AG04449 (cell line): ENCODE measurements around the gene ADO.
"Not testable (repeated sequence)": the region's sequence is repeated elsewhere in the genome, so short reads cannot be mapped to it uniquely, and the experiment has no call there.

Source experiments
- CTCF ChIA-PET: fragments of 350-600 bp; formaldehyde crosslinking; extraction: SDS; loops from one replicate; lab custom pipeline; 2021; ENCODE audit warnings: antibody characterized with exemption; lab: Yijun Ruan, JAX
- POLR2A ChIA-PET: fragments of 400-600, 350-600 bp; formaldehyde crosslinking; extraction: SDS; loops from one replicate; lab custom pipeline; 2020; ENCODE audit warnings: antibody characterized with exemption, inconsistent platforms; lab: Yijun Ruan, JAX
- DNase-seq: peaks from one replicate; pipeline ENCODE4 v3.0.0-alpha.2; 2010; ENCODE audit warnings: low read depth, low spot score
- H3K4me3 ChIP-seq: 2 replicates; pipeline ENCODE4 v1.5.1; 2011; ENCODE audit warnings: low read depth, mild to moderate bottlenecking, control low read depth, low read length
- CTCF ChIP-seq: IDR thresholded peaks from one replicate; pipeline ENCODE4 v1.5.1; 2011; ENCODE audit warnings: mild to moderate bottlenecking, moderate library complexity, low read length, control low read depth, inconsistent platforms; ENCODE audit not compliant: insufficient read depth; ENCODE audit errors: missing control alignments

The ADO gene

GRCh38 chr10:62772186-62772974 is 32.1 kb upstream of the ADO start:
- CTCF ChIA-PET, result interaction anchor here (1.2 kb wide), 1 partner anchor 84 kb away, joined by 3 read pairs; no protein-coding TSS in a partner anchor
- no peak for TF ChIP-seq CTCF
- no peak overlapping the region for H3K4me3 ChIP-seq
- DNase-seq, result peak; percentile 7
- POLR2A ChIA-PET, result interaction anchor here (0.5 kb wide), 1 partner anchor 9 kb away, joined by 3 read pairs; no protein-coding TSS in a partner anchor

GRCh38 chr10:62778125-62778524 is 26.4 kb upstream of the ADO start:
- ChIA-PET POLR2A (no interaction called here), CTCF (no interaction called here)
- TF ChIP-seq CTCF, result no peak

DNA sequence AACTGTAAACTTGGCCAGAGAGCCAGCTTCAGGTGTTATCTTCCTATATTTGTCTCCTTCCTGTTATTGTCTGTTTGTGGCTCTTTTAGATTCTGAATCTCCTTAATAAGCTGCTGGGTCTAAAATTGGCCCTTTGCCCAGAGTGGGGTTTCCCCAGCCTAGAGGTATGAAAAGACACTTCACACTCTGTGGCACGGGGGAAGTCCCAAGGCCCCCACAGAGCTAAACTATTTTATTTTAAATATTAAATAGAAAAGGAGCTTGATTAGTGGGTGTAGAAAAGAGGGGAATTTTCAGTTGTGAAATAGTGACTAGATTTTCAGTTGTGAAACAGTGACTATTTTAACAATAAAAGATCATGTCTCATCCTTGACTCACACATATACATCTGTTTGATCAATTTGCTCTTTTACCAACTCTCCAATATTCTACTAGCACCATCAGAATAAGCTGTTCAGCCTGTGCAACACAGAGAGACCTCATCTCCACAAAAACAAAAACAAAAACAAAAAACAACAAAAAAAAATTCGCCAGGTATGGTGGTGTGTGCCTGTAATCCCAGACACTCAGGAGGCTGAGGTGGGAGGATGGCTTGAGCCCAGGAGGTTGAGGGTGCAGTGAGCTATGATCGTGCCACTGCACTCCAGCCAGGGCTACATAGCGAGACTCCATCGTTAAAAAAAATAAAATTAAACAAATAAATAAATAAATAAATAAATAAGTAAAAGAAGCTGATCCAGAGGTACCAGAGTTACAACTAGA is 24.9 kb upstream of the ADO start:
- CTCF ChIA-PET, result no interaction called here
- TF ChIP-seq CTCF, result no peak
- no peak overlapping the region for H3K4me3 ChIP-seq
- no peak for DNase-seq
- POLR2A ChIA-PET, result no interaction called here

More at GRCh38 chr10:62778125-62778524, 26.4 kb upstream of the ADO start:
- H3K4me3 ChIP-seq, result no peak overlapping the region
- no peak for DNase-seq

- H3K4me3 ChIP-seq, POLR2A ChIA-PET, DNase-seq: not testable (repeated sequence)
- CTCF ChIA-PET, result interaction anchor here (0.6 kb wide), 1 partner anchor 33 kb away, joined by 3 read pairs; no protein-coding TSS in a partner anchor
These were observed 20.0 kb upstream of the ADO start for GRCh38 chr10:62784537-62784936.

DNA sequence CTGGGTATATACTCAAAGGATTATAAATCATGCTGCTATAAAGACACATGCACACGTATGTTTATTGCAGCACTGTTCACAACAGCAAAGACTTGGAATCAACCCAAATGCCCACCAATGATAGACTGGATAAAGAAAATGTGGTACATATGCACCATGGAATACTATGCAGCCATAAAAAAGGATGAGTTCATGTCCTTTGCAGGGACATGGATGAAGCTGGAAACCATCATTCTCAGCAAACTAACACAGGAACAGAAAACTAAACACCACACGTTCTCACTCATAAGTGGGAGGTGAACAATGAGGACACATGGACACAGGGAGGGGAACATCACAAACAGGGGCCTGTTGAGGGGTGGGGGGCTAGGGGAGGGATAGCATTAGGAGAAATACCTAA is 16.2 kb upstream of the ADO start:
- CTCF ChIA-PET, POLR2A ChIA-PET, H3K4me3 ChIP-seq, DNase-seq: not testable (repeated sequence)

- ChIA-PET POLR2A (interaction anchor here (0.7 kb wide), 1 partner anchor 15 kb away, joined by 4 read pairs; the partner anchor contains the start of gene ADO), CTCF (interaction anchor here (1.1 kb wide), 1 partner anchor 11 kb away, joined by 3 read pairs; no protein-coding TSS in a partner anchor)
- TF ChIP-seq CTCF, result no peak
- no peak overlapping the region for H3K4me3 ChIP-seq
- DNase-seq, result no peak
These were observed 15.6 kb upstream of the ADO start for GRCh38 chr10:62788861-62789467.
